Nephron progenitor cell (in vitro differentiated cells): ENCODE measurements around the gene COQ5.

ENCODE experiments used
- DNase-seq: peaks from one replicate; pipeline ENCODE4 v3.0.0; 2021
- H3K27ac Mint-ChIP-seq: 2 replicates; pipeline ENCODE4 v1.8.0; 2021; ENCODE audit warnings: mild to moderate bottlenecking, moderate library complexity, mixed read lengths
- H3K27me3 Mint-ChIP-seq: 2 replicates; pipeline ENCODE4 v1.8.0; 2021; ENCODE audit warnings: mild to moderate bottlenecking, low read depth, mixed read lengths; ENCODE audit not compliant: poor library complexity
- H3K36me3 Mint-ChIP-seq: 2 replicates; pipeline ENCODE4 v1.8.0; 2021; ENCODE audit warnings: low read depth, mixed read lengths
- H3K4me1 Mint-ChIP-seq: 2 replicates; pipeline ENCODE4 v1.8.0; 2021; ENCODE audit warnings: mixed read lengths
- H3K4me3 Mint-ChIP-seq: 2 replicates; pipeline ENCODE4 v1.8.0; 2021; ENCODE audit warnings: mild to moderate bottlenecking, moderate library complexity, mixed read lengths
- H3K9me3 Mint-ChIP-seq: 2 replicates; pipeline ENCODE4 v1.8.0; 2021; ENCODE audit warnings: mild to moderate bottlenecking, moderate library complexity, mixed read lengths
- TF ChIP-seq, protein P1 (sequence below): fragments of 200-600 bp; sonication (generic); IDR thresholded peaks from 2 replicates; pipeline ENCODE4 v1.5.0; 2021; ENCODE audit warnings: antibody characterized with exemption

The COQ5 gene

DNA sequence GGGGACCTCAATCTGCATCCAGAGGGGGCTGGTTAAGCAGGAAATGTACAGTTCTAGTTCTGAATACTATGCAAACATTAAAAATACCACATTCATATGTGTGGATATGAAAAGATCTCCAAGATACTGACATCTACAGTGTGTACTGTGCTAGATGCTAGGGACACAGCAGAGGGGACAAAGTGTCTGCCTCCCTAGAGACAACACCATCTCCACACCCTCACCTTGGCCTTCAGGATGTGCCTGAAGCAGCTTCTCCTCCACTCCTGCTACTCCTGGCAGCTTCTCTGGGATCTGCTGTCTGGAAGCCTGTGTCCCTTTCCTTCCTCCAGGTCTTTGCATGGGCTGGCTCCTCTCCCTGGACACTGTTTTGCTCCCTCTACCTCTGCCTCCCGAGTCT lies 48.7 kb downstream of the COQ5 start:
- Mint-ChIP-seq H3K4me3 (no peak overlapping the region), H3K27ac (no peak overlapping the region), H3K9me3 (no peaks in the 10 kb centered on the region), H3K27me3 (no peaks in the 10 kb centered on the region), H3K36me3 (peaks cover 17% of the 10 kb centered on the region), H3K4me1 (peaks cover 14% of the 10 kb centered on the region)
- no peak for DNase-seq
- TF ChIP-seq, protein P1, sequence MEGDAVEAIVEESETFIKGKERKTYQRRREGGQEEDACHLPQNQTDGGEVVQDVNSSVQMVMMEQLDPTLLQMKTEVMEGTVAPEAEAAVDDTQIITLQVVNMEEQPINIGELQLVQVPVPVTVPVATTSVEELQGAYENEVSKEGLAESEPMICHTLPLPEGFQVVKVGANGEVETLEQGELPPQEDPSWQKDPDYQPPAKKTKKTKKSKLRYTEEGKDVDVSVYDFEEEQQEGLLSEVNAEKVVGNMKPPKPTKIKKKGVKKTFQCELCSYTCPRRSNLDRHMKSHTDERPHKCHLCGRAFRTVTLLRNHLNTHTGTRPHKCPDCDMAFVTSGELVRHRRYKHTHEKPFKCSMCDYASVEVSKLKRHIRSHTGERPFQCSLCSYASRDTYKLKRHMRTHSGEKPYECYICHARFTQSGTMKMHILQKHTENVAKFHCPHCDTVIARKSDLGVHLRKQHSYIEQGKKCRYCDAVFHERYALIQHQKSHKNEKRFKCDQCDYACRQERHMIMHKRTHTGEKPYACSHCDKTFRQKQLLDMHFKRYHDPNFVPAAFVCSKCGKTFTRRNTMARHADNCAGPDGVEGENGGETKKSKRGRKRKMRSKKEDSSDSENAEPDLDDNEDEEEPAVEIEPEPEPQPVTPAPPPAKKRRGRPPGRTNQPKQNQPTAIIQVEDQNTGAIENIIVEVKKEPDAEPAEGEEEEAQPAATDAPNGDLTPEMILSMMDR: no peak

GRCh38 chr12:120479458-120479857 lies 49.5 kb downstream of the COQ5 start:
- Mint-ChIP-seq H3K9me3 (no peaks in the 10 kb centered on the region), H3K36me3 (peaks cover 17% of the 10 kb centered on the region), H3K4me3 (no peak overlapping the region), H3K27me3 (no peaks in the 10 kb centered on the region), H3K27ac (peak overlapping the region; percentile 74), H3K4me1 (peaks cover 21% of the 10 kb centered on the region)
- TF ChIP-seq, protein P1: no peak
- no peak for DNase-seq

- Mint-ChIP-seq H3K27ac (no peak overlapping the region), H3K4me3 (no peak overlapping the region), H3K4me1 (peaks cover 43% of the 10 kb centered on the region), H3K36me3 (no peaks in the 10 kb centered on the region), H3K9me3 (no peaks in the 10 kb centered on the region), H3K27me3 (peaks cover 5% of the 10 kb centered on the region)
- TF ChIP-seq, protein P1: no peak
- DNase-seq: no peak
Observed at GRCh38 chr12:120475643-120476042, 53.3 kb downstream of the COQ5 start.

DNA sequence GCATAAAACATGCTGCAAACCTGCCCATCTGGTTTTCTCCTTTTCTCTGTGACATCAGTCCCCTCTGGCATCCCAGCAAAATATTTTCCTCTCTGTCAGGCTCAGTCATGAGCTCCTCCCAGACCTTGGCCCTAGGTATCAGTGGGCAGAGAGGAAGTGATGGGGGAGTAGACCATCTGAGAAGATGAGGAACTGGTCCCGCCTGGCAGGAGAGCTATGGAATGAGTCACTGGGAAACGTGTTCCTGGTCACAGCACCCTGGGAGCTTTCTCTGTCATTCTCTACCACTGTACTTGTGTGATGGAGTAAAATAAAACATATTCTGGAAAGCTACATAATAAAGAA lies 54.4 kb downstream of the COQ5 start:
- H3K9me3 Mint-ChIP-seq: no peaks in the 10 kb centered on the region
- no peaks in the 10 kb centered on the region for H3K36me3 Mint-ChIP-seq
- no peak for DNase-seq
- no peak overlapping the region for H3K27ac Mint-ChIP-seq
- TF ChIP-seq, protein P1: no peak
- H3K4me3 Mint-ChIP-seq: peak overlapping the region; percentile 49
- H3K4me1 Mint-ChIP-seq: peaks cover 50% of the 10 kb centered on the region
- peaks cover 7% of the 10 kb centered on the region for H3K27me3 Mint-ChIP-seq

- H3K4me1 Mint-ChIP-seq: peaks cover 50% of the 10 kb centered on the region
- TF ChIP-seq, protein P1: no peak
- peaks cover 7% of the 10 kb centered on the region for H3K27me3 Mint-ChIP-seq
- H3K27ac Mint-ChIP-seq: peak overlapping the region; percentile 32
- H3K4me3 Mint-ChIP-seq: peak overlapping the region; percentile 48
- no peaks in the 10 kb centered on the region for H3K9me3 Mint-ChIP-seq
- no peaks in the 10 kb centered on the region for H3K36me3 Mint-ChIP-seq
- no peak for DNase-seq
Observed at GRCh38 chr12:120473807-120474615, 54.9 kb downstream of the COQ5 start.

DNA sequence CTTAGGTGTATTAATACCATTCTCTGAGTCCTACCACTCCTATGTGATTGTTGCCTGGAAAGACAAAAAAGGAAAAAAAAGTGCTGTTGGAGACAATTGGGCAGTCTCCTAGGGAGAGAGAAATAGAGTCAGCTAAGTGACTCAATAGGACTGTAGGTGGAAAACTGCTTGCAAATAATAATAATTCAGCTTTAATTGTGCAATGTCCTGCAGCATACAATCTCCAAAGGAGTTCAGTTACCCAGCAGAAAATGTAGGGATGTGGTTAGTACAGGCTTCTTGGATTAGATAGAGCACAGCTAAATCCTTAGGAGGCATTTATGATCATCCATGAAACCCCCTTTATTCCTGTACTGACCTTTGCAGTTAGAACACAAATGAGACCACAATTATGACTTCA lies 56.4 kb downstream of the COQ5 start:
- Mint-ChIP-seq H3K36me3 (peaks cover 2% of the 10 kb centered on the region), H3K4me3 (no peak overlapping the region), H3K27ac (no peak overlapping the region), H3K27me3 (peaks cover 7% of the 10 kb centered on the region), H3K9me3 (no peaks in the 10 kb centered on the region), H3K4me1 (peaks cover 61% of the 10 kb centered on the region)
- TF ChIP-seq, protein P1: no peak
- no peak for DNase-seq
